Activated CD4-positive, alpha-beta T cell treated with anti-CD3 and anti-CD28 coated beads for 36 hours (primary cell): ENCODE results near the gene C6orf141. TPM values are rescaled to one million over a fixed set of nuclear protein-coding genes. Genes with fewer than 3 reads are reported as not detected.

Source experiments
- ATAC-seq: fragments of 200-7000 bp; cut with Tn5 transposase; one replicate; pipeline ENCODE4 v1.10.0; 2021; ENCODE audit warnings: mild to moderate bottlenecking, moderate library complexity
- CTCF ChIA-PET: fragments of 350-600 bp; sonication (Branson Sonifier 250); formaldehyde crosslinking; loops from one replicate; lab custom pipeline; 2021; ENCODE audit warnings: antibody characterized with exemption; lab: Charles Lee
- POLR2A ChIA-PET: fragments of 350-600 bp; sonication (Branson Sonifier 250); formaldehyde crosslinking; loops from one replicate; lab custom pipeline; 2021; ENCODE audit warnings: antibody characterized with exemption, inconsistent platforms; lab: Charles Lee
- DNase-seq: peaks from one replicate; pipeline ENCODE4 v3.0.0-alpha.2; 2020
- H3K27ac Mint-ChIP-seq: one replicate; pipeline ENCODE4 v1.8.0; 2021; ENCODE audit warnings: mixed read lengths
- H3K27me3 Mint-ChIP-seq: one replicate; pipeline ENCODE4 v1.8.0; 2021; ENCODE audit warnings: mixed read lengths
- H3K36me3 Mint-ChIP-seq: one replicate; pipeline ENCODE4 v1.8.0; 2021; ENCODE audit warnings: low read depth, mixed read lengths
- H3K4me1 Mint-ChIP-seq: one replicate; pipeline ENCODE4 v1.8.0; 2021; ENCODE audit warnings: mixed read lengths
- H3K4me3 Mint-ChIP-seq: one replicate; pipeline ENCODE4 v1.8.0; 2021; ENCODE audit warnings: mild to moderate bottlenecking, moderate library complexity, mixed read lengths
- H3K9me3 Mint-ChIP-seq: one replicate; pipeline ENCODE4 v1.8.0; 2021; ENCODE audit warnings: low read depth, mixed read lengths
- intact Hi-C, 2 experiments: fragments of 100-400 bp; cut with DNase I in 1 of 2; cut with micrococcal nuclease in 1 of 2; formaldehyde crosslinking; loops; one replicate each; pipeline versions ENCODE4 v1.14.2 to v1.15.1; 2022 to 2024; cut with DNase I, micrococcal nuclease
- total RNA-seq, 2 experiments: library from RNA; stranded (reverse); gene quantifications; one replicate each; pipeline ENCODE4 v1.2.3, GENCODE V29; 2021

The C6orf141 gene
- total RNA-seq, result 1 to 10 TPM; 1.1 TPM

DNA sequence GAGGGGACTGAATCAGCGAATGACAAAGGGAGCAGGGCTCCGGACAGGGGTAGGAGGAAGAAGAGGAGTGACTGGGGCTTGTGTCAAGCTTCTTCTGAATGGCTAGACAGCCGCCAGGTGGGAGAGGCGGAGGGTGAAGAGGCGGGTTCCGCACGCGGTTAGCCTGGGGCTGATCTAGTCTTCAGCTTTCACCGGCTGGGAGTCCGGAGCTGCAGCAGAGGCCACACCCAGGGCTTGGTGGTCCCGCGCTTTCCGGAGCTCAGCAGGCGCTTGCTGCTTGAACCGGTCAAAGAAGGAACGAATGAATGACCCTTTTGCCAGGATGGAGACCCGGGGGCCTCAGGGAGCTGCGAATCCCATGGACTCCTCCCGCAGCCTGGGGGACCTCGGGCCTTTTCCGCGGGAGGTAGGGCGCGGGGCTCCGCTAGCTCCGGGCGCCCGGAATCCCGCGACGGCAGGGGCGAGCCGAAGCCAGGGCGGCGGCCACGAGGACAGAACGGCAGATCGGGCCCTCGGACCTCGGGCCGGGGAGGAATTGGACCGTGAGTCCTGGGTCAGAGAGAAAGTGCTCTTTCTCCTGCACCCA lies at the start of gene C6orf141:
Gene C6orf141 (plus strand): TSS at position 177 of the 586 bp plus-strand sequence. CDS start 125 bp downstream, at position 302.
- ChIA-PET CTCF (interaction anchor here (0.6 to 1.6 kb wide), 6 partner anchors 9 to 107 kb away, joined by 3 to 8 read pairs (median 3); no protein-coding TSS in a partner anchor), POLR2A (no interaction called here)
- ATAC-seq (peak; percentile 73), DNase-seq (peak; percentile 62)
- Mint-ChIP-seq H3K9me3 (no peaks in the 10 kb centered on the region), H3K27ac (no peak within 1 kb of the TSS), H3K4me1 (peaks cover 19% of the 10 kb centered on the region), H3K27me3 (peaks cover 27% of the 10 kb centered on the region), H3K4me3 (peak within 1 kb of the TSS; percentile 67), H3K36me3 (no peaks in the 10 kb centered on the region)
- intact Hi-C loops, result loop anchor here in 1 of 2 experiments (2.0 kb wide), 1 partner anchor 88 kb away; the partner anchor contains the start of genes CENPQ and MMUT

DNA sequence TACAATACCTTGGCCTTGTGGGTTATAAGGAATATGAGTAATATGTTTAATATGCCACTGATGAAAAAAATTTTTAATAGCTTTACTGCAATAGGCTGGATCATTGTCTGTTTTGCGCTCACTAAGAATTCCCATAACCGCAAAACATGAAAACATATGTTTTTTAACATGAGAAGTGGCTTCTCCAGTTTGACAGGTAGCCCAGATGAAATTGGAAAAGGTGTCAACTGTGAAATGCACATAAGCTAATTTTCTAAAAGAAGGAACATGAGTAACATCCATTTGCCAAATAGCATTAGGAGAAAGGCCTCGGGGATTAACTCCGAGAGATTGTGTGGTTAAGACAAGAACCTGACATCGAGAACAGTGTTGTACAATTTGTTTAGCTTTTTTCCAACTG lies 45.8 kb upstream of the C6orf141 start:
- no peak overlapping the region for H3K4me3 Mint-ChIP-seq
- no peak overlapping the region for H3K27ac Mint-ChIP-seq
- intact Hi-C loops, result no loop called here
- no peak for ATAC-seq
- no peaks in the 10 kb centered on the region for H3K36me3 Mint-ChIP-seq
- DNase-seq, result no peak
- no peaks in the 10 kb centered on the region for H3K9me3 Mint-ChIP-seq
- peaks cover 25% of the 10 kb centered on the region for H3K27me3 Mint-ChIP-seq
- no peaks in the 10 kb centered on the region for H3K4me1 Mint-ChIP-seq
- POLR2A ChIA-PET, result interaction anchor here (0.7 kb wide), 1 partner anchor 27 kb away, joined by 3 read pairs; no protein-coding TSS in a partner anchor
- CTCF ChIA-PET, result no interaction called here

DNA sequence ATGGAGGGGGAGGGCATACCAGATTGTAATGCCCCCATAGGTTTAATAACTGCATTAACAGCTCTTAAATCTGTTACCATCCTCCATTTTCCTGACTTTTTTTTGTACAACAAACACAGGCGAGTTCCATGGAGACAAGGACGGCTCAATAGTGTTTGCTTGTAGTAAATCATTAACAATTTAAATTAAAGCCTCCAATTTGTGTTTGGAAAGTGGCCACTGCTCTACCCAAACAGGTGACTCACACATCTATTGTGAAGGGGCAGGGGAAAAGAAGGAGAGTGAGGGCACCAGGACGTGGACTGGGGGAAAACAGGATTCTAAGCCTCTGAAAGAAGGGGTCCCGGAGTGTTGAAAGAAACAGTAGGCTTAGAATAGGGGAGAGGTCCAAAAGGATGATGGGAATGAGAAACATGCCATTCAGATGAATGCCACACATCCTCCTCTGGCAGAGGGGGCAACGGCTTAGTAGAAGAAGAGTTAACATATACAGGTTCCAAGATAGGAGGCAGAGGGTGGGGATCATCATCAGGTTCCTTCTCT lies 43.8 kb upstream of the C6orf141 start:
- no peak for ATAC-seq
- Mint-ChIP-seq H3K36me3 (no peaks in the 10 kb centered on the region), H3K4me3 (no peak overlapping the region), H3K9me3 (no peaks in the 10 kb centered on the region), H3K4me1 (no peaks in the 10 kb centered on the region), H3K27ac (no peak overlapping the region), H3K27me3 (peaks cover 28% of the 10 kb centered on the region)
- no peak for DNase-seq
- POLR2A ChIA-PET, result no interaction called here
- CTCF ChIA-PET, result no interaction called here
- intact Hi-C loops, result no loop called here

DNA sequence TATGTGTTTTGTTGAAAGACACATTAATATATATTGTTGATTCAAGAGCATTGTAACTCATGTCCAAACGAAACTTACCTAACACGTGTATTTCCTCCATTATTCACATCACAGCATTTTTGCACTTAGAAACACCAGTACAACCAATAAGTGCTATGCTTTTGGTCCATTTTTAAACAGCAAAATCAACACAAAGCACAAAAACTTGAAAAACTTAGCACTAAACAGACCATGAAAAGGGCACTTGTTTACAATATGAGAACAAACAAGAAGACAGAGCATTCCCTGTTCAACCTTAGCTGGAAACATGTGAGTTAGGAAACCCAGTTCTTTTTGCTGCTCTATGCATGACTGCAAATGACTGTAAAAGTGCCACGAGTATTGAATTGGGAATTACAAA lies 41.1 kb upstream of the C6orf141 start:
- POLR2A ChIA-PET, result no interaction called here
- intact Hi-C loops, result no loop called here
- no peaks in the 10 kb centered on the region for H3K4me1 Mint-ChIP-seq

DNA sequence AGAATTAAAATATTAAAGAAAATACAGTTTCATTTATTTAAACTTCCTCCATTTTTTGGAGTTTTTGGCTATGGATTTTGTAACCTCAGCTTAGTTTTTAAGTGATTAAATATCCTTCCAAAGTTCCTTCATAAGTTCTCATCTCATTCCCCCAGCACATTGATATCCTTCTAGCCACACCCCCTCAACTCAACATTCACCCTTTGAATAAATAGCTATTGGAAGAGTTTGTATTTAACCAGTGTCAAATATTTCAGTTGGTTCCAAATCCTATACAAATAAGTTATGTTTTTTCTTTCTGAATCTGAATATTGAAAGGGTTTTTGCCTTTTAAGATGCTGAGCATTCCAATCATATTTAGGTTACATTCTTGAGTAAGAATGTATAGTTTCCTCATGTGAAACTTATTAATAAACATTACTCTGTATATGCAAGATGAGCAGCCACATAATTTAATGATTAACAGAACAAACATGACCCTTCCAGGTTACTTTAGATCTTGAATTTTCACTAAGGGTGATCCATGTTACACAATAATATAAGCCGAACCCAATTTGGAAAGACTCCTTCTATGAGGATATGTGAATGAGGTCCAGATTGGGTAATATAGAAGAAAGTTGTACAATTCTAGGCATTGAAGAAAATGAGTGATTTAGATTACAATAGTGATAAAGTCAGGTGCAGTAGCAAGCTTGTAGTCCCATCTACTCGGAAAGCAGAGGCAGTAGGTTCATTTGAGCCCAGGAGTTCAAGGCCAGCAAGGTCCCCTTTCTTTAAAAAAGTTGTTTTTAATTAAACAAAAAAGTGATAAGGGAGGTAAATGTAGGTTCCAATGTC lies 37.1 kb upstream of the C6orf141 start:
- intact Hi-C loops, result no loop called here

More for the DNA sequence above, 41.1 kb upstream of the C6orf141 start:
- CTCF ChIA-PET, result no interaction called here
- H3K9me3 Mint-ChIP-seq, result no peaks in the 10 kb centered on the region
- no peak for ATAC-seq
- DNase-seq, result no peak
- peaks cover 28% of the 10 kb centered on the region for H3K27me3 Mint-ChIP-seq
- H3K4me3 Mint-ChIP-seq, result no peak overlapping the region
- H3K27ac Mint-ChIP-seq, result no peak overlapping the region
- no peaks in the 10 kb centered on the region for H3K36me3 Mint-ChIP-seq

DNA sequence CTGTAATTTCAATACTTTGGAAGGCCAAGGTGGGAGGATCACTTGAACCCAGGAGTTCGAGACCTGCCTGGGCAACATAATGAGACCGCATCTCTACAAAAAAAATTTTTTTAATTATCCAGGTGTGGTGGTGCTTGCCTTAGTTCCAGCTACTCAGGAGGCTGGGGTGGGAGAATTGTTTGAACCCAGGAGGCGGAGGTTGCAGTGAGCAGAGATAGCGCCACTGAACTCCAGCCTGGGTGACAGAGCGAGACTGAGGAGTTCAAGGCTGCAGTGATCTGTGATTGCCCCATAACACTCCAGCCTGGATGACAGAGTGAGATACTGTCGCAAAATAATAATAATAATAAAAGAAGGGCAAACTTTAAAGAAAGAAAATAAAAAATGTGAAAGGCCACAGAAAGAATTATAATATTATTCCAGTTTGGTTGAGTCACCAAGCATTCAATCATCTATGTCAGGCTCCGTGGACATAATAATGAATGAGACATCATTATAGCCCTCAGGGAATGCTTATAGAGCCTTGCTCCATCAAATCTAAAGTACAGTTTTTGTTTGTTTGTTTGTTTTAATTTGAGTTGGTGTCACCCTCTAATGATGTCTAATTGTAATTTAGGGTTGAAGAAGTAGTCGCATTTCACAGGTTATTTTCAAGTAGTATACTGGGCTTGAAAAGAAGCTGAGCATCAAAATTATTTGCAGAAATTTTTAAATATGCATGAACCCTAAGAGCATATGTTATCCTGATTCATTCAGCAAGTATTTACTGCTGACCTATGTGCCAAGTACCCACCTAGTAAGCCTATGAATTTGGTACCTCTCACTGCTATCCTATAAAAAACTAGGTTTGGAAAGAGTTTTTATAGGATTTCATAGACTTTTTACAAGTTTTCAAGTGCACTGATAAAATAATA lies 35.6 kb upstream of the C6orf141 start:
- Mint-ChIP-seq H3K36me3 (no peaks in the 10 kb centered on the region), H3K4me1 (no peaks in the 10 kb centered on the region), H3K9me3 (no peaks in the 10 kb centered on the region), H3K27ac (no peak overlapping the region), H3K4me3 (no peak overlapping the region), H3K27me3 (peaks cover 9% of the 10 kb centered on the region)
- POLR2A ChIA-PET, result no interaction called here
- ATAC-seq, result no peak
- CTCF ChIA-PET, result no interaction called here
- intact Hi-C loops, result no loop called here
- no peak for DNase-seq

More for the DNA sequence above, 37.1 kb upstream of the C6orf141 start:
- H3K9me3 Mint-ChIP-seq, result no peaks in the 10 kb centered on the region
- peaks cover 13% of the 10 kb centered on the region for H3K27me3 Mint-ChIP-seq
- ChIA-PET CTCF (interaction anchor here (1.4 kb wide), 1 partner anchor 18 kb away, joined by 3 read pairs; no protein-coding TSS in a partner anchor), POLR2A (no interaction called here)
- ATAC-seq (no peak), DNase-seq (no peak)
- H3K27ac Mint-ChIP-seq, result no peak overlapping the region
- H3K4me1 Mint-ChIP-seq, result no peaks in the 10 kb centered on the region
- H3K36me3 Mint-ChIP-seq, result no peaks in the 10 kb centered on the region
- H3K4me3 Mint-ChIP-seq, result no peak overlapping the region

DNA sequence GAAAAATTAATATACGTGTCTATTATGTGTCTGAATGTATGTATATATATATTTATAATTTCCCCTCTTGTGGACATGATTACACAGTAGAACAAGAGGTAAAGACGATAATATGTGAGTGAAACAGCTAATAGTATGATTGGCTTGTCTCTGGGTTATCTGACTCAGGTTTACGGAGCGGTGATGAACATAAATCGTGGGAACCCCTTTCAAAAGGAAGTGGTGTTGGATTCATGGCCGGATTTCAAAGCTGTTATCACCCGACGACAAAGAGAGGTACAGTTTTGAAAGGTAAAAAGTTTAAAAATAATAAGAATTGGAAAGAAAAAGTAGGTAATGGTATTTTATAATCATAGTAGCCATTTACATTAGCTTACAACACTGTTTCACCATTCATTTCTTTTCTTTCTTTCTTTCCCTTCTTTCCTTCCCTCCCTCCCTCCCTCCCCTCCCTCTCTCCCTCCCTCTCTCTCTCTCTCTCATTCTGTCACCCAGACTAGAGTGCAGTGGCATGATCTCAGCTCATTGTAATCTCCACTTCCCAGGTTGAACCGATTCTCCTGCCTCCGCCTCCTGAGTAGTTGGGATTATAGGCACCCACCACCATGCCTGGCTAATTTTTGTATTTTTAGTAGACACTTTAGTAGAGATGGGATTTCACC lies 34.9 kb upstream of the C6orf141 start:
- Mint-ChIP-seq H3K4me3 (no peak overlapping the region), H3K4me1 (no peaks in the 10 kb centered on the region), H3K27ac (no peak overlapping the region), H3K9me3 (no peaks in the 10 kb centered on the region), H3K27me3 (peaks cover 9% of the 10 kb centered on the region), H3K36me3 (no peaks in the 10 kb centered on the region)
- no peak for DNase-seq
- intact Hi-C loops, result no loop called here
- POLR2A ChIA-PET, result no interaction called here
- ATAC-seq, result no peak
- CTCF ChIA-PET, result no interaction called here

DNA sequence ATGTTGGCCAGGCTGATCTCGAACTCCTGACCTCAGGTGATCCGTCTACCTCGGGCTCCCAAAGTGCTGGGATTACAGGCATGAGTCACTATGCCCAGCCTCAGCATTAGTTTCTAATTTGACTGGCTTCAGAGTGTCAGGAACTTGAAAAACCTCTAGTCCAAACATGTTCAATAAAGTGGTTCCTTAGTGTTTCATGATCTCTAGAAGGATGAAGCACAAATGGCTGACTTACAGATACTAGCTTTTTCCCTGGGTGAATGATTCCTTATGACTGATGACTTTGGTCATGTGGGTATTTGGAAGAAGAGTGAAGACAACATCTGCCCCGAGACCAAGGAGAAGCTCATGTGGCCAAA lies 34.3 kb upstream of the C6orf141 start:
- no peaks in the 10 kb centered on the region for H3K4me1 Mint-ChIP-seq
- intact Hi-C loops, result no loop called here
- no peak overlapping the region for H3K27ac Mint-ChIP-seq
- CTCF ChIA-PET, result no interaction called here
- ATAC-seq (no peak), DNase-seq (no peak)
- H3K27me3 Mint-ChIP-seq, result peaks cover 9% of the 10 kb centered on the region
- no peaks in the 10 kb centered on the region for H3K9me3 Mint-ChIP-seq
- POLR2A ChIA-PET, result no interaction called here
- H3K4me3 Mint-ChIP-seq, result no peak overlapping the region
- no peaks in the 10 kb centered on the region for H3K36me3 Mint-ChIP-seq

DNA sequence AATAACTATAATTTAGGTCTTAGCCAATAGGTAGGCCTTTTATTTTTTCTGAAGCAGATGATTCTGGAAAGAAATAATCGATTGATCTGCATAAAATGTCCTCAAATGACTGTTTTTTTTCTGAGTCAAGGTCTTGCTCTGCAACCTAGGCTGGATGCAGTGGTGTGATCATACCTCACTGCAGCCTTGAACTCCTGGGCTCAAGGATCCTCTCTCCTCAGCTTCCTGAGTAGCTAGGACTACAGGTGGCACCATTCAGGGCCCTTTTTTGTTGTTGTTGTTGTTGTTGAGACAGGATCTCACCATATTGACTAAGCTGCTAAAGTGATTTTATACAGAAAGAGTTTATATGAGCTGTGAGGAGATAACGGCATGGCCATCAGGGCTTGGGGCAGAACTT lies 32.5 kb upstream of the C6orf141 start:
- Mint-ChIP-seq H3K36me3 (no peaks in the 10 kb centered on the region), H3K27me3 (peaks cover 7% of the 10 kb centered on the region), H3K4me1 (no peaks in the 10 kb centered on the region), H3K4me3 (no peak overlapping the region), H3K9me3 (no peaks in the 10 kb centered on the region), H3K27ac (no peak overlapping the region)
- DNase-seq (no peak), ATAC-seq (no peak)
- ChIA-PET CTCF (no interaction called here), POLR2A (no interaction called here)
- intact Hi-C loops, result no loop called here

DNA sequence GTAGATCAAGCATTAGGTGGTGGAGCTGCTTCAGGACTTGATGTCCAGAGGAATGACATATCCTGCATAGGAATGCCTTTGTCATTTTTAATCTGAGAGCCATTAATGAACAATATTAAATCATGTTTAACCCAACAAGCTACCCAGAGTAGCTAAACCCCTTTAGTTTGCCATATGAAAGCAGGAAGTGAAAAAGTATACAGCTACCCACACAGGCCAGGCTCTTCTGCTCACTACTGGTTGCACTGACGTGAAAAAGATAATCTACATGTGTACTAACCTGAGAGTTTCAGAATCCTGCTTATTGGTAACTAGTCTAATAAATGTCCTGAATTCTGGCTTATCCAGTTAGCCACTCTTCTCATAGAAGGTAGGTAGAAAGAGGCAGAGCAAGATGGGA lies 30.8 kb upstream of the C6orf141 start:
- no peaks in the 10 kb centered on the region for H3K27me3 Mint-ChIP-seq
- H3K4me1 Mint-ChIP-seq, result no peaks in the 10 kb centered on the region
- no peak for ATAC-seq
- H3K9me3 Mint-ChIP-seq, result no peaks in the 10 kb centered on the region
- intact Hi-C loops, result no loop called here
- DNase-seq, result no peak
- POLR2A ChIA-PET, result no interaction called here
- no peak overlapping the region for H3K4me3 Mint-ChIP-seq
- H3K27ac Mint-ChIP-seq, result no peak overlapping the region
- CTCF ChIA-PET, result interaction anchor here (0.6 to 1.1 kb wide), 2 partner anchors 14 to 1766 kb away, joined by 3 read pairs; no protein-coding TSS in a partner anchor
- no peaks in the 10 kb centered on the region for H3K36me3 Mint-ChIP-seq
